ENCODE data around the gene MYO3B. TPM values are rescaled to one million over a fixed set of nuclear protein-coding genes. Genes with fewer than 3 reads are reported as not detected.

MYO3B gene
- total RNA-seq, 1 experiment from 2014 or later: 0.63 TPM

DNA sequence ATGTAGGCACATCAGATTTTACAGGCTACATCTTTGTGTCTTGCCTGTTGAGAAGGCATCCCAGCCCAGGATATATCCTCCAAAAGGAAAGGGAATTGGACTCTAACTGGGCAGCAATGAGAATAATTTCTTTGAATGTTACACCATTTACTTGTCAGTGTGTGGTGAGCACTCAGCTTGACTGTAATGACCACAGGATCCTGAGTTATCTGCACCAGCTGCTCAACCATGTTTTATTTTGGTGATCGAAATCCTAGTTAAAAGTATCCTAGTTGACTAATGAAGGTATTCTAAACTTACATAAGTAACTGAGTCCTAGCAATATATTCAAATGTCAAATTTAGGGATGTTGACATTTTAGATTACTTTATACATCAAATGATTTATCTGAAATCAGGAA is 123.0 kb downstream of the MYO3B start:
- Histone ChIP-seq H2BK120ac (ENCODE audit: low read depth, low read length, poor library complexity, severe bottlenecking) (no peak overlapping the region), H2BK15ac (ENCODE audit: low read depth, low read length) (no peak overlapping the region), H3K27ac (ENCODE audit: insufficient read length, low read depth, low read length) (no peak overlapping the region), H3K56ac (ENCODE audit: insufficient read length, low read depth, low read length) (no peak overlapping the region), H3K79me2 (ENCODE audit: insufficient read depth, low read length) (no peaks in the 10 kb centered on the region), H4K8ac (replicated peaks; ENCODE audit: insufficient read length, low read depth, low read length) (no peak overlapping the region), H3K14ac (ENCODE audit: insufficient read depth, low read length) (no peak overlapping the region), H3K23ac (ENCODE audit: insufficient read length, low read depth, low read length) (no peak overlapping the region), H4K5ac (ENCODE audit: insufficient read length, low read depth, low read length) (no peak overlapping the region), H3T11ph (ENCODE audit: low read length) (no peak overlapping the region), H3K27me3 (ENCODE audit: insufficient read depth, low read length) (no peaks in the 10 kb centered on the region), H3K9ac (ENCODE audit: extremely low read depth, insufficient read length, low read length) (no peak overlapping the region), H3K9me3 (ENCODE audit: control insufficient read depth, low read depth, low read length) (no peaks in the 10 kb centered on the region), H3K4me1 (ENCODE audit: insufficient read depth, low read length) (no peaks in the 10 kb centered on the region), H2AK5ac (ENCODE audit: insufficient read length, low read length) (no peak overlapping the region), H3K4ac (ENCODE audit: low read depth, low read length) (no peak overlapping the region), H3K23me2 (ENCODE audit: insufficient read length, low read depth, low read length, poor library complexity, severe bottlenecking) (no peaks in the 10 kb centered on the region), H2BK12ac (ENCODE audit: insufficient read length, low read depth, low read length) (no peak overlapping the region), H2BK20ac (ENCODE audit: low read depth, low read length, poor library complexity, severe bottlenecking) (no peak overlapping the region), H2AFZ (ENCODE audit: low read length) (no peak overlapping the region), H3K18ac (ENCODE audit: insufficient read length, low read depth, low read length) (no peak overlapping the region), H2BK5ac (ENCODE audit: insufficient read length, low read length) (no peak overlapping the region), H4K20me1 (ENCODE audit: control insufficient read depth, insufficient read depth, insufficient read length) (no peaks in the 10 kb centered on the region), H3K79me1 (ENCODE audit: insufficient read depth, low read depth, low read length, poor library complexity, severe bottlenecking) (no peaks in the 10 kb centered on the region), H4K91ac (ENCODE audit: insufficient read length, low read depth, low read length) (no peak overlapping the region), H3K4me2 (ENCODE audit: insufficient read depth, insufficient read length, low read length) (no peak overlapping the region)
- H3K36me3 Mint-ChIP-seq (ENCODE audit: insufficient read depth in 1 of 3, low read depth in 3 of 3): no peaks in the 10 kb centered on the region
- H3K4me1 Mint-ChIP-seq: peaks cover 0 to 10% of the 10 kb centered on the region in 2 experiments; a peak in 3 of 4 replicates
- no peak for DNase-seq
- TF ChIP-seq CTCF (conservative IDR thresholded peaks at IDR 0.05): no peak
- no peaks in the 10 kb centered on the region for H3K9me3 Mint-ChIP-seq
- H3K27me3 Mint-ChIP-seq (ENCODE audit: low read depth): no peaks in the 10 kb centered on the region
- no peak overlapping the region for H3K27ac Mint-ChIP-seq
- no peak overlapping the region for H3K4me3 Mint-ChIP-seq
- no CpG with 5 or more reads among the region's 1 CpG for WGBS (ENCODE audit: extremely low coverage, insufficient read length, low lambda C conversion rate)

Data from H9 (cell line).